WI38 (cell line): Measurements from ENCODE around the gene MTCL1.

ENCODE experiments used
- H3K4me3 ChIP-seq: 2 replicates; pipeline ENCODE4 v1.5.1; 2011; ENCODE audit warnings: low read depth, mild to moderate bottlenecking, control low read depth, low read length
- TF ChIP-seq, protein P1 (sequence below): IDR thresholded peaks from 2 replicates; pipeline ENCODE4 v1.5.1; 2012; ENCODE audit warnings: low read depth, mild to moderate bottlenecking, control low read depth, low read length

The MTCL1 gene

DNA sequence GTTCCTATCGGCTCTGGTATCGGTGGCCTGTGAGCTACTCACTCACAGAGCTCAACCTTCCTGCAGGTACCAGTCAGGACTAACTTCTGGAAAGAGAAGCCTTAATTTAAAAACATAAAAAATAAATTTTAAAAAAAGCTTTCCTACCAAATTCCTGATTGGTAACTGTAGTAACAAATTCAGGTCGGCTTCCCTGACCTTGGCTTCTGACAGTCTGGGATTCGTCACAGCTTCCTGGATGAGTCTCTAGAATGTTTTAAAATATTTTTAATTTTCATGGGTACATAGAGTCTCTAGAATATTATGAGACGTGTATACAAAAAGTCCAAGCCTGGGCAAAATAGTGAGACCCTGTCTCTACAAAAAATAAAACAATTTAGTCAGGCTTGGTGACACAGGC, 45.0 kb upstream of the MTCL1 start:
- no peak overlapping the region for H3K4me3 ChIP-seq
- TF ChIP-seq, protein P1, sequence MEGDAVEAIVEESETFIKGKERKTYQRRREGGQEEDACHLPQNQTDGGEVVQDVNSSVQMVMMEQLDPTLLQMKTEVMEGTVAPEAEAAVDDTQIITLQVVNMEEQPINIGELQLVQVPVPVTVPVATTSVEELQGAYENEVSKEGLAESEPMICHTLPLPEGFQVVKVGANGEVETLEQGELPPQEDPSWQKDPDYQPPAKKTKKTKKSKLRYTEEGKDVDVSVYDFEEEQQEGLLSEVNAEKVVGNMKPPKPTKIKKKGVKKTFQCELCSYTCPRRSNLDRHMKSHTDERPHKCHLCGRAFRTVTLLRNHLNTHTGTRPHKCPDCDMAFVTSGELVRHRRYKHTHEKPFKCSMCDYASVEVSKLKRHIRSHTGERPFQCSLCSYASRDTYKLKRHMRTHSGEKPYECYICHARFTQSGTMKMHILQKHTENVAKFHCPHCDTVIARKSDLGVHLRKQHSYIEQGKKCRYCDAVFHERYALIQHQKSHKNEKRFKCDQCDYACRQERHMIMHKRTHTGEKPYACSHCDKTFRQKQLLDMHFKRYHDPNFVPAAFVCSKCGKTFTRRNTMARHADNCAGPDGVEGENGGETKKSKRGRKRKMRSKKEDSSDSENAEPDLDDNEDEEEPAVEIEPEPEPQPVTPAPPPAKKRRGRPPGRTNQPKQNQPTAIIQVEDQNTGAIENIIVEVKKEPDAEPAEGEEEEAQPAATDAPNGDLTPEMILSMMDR: no peak

DNA sequence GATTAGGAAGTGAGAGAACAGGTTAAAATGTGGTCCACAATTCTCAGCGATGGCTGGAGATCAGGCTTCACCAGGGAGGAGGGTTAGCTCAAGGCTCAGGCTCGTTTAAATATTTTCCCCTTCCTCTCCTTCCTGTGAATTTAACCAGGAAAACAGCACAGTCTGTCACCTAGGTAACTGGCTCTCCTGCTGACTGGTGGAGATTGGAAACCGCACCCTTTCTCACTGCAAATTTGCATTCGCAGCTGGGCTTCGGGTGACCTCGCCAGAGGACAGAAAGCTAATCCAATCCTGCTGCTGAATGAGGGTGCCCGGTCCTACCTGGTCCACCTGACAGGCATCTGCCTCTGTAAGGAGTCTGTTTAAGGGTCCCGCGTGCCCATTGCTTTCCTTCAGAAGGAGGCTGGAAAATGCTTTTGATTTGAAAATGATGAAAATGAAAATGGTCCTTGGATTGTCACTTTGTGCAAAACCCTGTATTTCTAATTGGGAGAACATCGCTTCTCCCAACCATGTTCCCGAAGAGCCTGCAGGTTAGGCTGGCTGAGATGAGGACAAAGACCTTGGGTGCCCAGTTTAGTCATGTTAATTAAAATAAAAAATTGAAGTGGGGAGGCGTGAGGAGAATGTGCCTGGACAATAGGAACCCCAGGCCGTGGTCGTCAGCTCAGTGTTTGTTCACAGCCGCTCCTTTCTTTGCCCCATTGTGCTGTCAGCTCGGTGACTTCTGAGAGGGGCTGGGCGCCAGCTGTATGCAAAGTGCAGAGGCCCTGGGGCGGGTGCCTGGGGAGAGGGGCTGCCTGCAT, 43.4 kb upstream of the MTCL1 start:
- TF ChIP-seq, protein P1: no peak
- H3K4me3 ChIP-seq: no peak overlapping the region

DNA sequence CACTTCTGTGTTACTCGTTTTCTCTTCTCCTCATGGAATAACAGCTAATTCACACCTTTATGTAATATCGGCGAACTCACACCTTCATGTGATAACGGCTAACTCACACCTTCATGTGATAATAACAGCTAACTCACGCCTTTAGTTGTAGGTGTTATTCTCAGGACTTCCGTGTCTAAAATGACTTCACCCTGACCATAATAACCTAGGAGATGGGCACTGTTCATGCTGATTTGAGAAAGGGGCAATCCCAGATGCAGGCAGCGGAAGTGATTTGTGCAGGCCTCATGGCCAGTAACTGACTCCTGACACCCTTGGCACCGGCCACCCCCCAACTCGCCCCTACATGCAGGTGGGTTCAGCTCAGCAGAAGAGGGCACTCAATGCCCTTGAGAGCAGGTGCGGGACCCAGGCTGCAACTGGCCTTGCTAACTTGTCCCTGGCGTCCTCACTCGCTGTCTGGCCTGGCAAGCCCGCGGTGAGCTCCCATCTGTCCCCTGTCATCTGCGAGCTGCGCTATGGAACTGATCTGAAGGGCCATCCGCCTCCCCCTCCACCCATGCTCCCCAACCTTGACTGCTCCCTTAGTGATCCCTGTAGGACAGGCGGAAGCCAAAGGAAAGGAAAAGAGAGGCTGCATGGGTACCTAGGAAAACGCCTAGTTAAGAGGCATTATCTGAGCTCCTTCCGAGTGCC, 42.6 kb upstream of the MTCL1 start:
- TF ChIP-seq, protein P1: no peak
- H3K4me3 ChIP-seq: no peak overlapping the region

DNA sequence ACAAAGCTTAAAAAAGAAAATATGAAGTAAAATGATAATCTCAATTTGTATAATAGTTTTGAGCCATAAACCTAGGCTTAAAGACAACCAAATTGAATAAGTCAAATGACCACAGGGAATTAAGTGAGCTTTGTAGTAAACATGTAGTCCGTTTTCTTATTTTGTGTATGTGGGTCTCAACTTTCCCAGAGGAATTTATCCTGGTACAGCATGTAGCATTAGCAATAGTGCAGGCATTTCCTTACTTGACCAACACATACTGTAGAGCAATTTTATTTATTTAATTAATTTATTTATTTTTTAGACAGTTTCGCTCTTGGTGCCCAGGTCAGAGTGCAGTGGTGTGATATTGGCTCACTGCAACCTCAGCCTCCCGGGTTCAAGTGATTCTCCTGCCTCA, 37.5 kb upstream of the MTCL1 start:
- no peak overlapping the region for H3K4me3 ChIP-seq
- TF ChIP-seq, protein P1: no peak

DNA sequence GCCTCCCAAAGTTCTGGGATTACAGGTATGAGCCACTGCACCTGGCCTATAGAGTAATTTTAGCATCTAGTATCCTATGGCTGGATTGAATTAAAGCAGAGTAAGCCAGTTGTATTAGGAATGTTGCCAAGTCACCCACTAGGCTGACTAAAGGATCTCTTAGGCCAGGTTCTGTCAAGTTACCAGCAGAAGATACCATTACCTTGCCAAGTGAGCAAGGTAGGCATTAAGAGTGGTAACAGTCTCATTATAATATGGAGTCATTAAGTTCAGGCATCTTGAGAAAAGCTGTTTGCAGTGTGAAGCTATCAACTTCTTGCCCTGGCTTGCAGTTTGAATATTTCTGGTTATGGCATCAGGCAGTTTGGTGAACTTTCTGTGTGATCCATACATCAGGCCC, 37.0 kb upstream of the MTCL1 start:
- H3K4me3 ChIP-seq: no peak overlapping the region
- TF ChIP-seq, protein P1: no peak

DNA sequence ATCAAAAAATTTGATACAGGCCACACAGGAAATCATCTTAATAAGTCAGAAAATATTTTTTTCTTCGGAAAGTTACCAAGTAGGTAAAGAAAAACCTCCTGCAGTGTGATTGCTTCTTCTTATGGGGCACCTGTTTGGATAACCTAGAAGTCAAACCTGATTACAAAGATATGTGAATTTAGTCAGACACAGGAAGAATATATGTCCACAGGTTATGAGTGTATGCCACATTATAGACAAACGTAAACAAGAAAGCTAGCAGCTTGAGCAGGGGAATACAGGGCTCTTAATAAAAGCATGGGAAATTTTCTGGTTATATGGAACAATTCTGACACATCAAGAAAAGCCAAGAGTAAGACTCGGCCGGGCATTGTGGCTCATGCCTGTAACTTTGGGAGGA, 35.8 kb upstream of the MTCL1 start:
- TF ChIP-seq, protein P1: no peak

More for the DNA sequence above, 35.8 kb upstream of the MTCL1 start:
- H3K4me3 ChIP-seq: no peak overlapping the region
